H4 (cell line): Measurements from ENCODE around the gene AGAP3. TPM values are rescaled to one million over a fixed set of nuclear protein-coding genes. Genes with fewer than 3 reads are reported as not detected.

ENCODE experiments used
- DNase-seq: peaks from one replicate; pipeline ENCODE4 v3.0.0-alpha.2; 2015; ENCODE audit warnings: low spot score
- total RNA-seq: library from RNA; depleted of rRNA; stranded (reverse); fragments of >200 nt; shearing (Covaris generic); gene quantifications from 2 replicates; pipeline ENCODE4 v1.2.3, GENCODE V29; 2014

The AGAP3 gene
- total RNA-seq, 1 experiment from 2014 or later = 26.1 TPM

- no peak for DNase-seq
These were observed 38.2 kb downstream of the AGAP3 start for GRCh38 chr7:151124481-151124880.

GRCh38 chr7:151124899-151125399, 38.7 kb downstream of the AGAP3 start:
- no peak for DNase-seq

GRCh38 chr7:151125470-151125845, 39.2 kb downstream of the AGAP3 start:
- no peak for DNase-seq

GRCh38 chr7:151125846-151126481, 39.7 kb downstream of the AGAP3 start:
- DNase-seq = no peak

- no peak for DNase-seq
These were observed 40.3 kb downstream of the AGAP3 start for GRCh38 chr7:151126491-151127137.

GRCh38 chr7:151128144-151128543, 41.9 kb downstream of the AGAP3 start:
- no peak for DNase-seq

GRCh38 chr7:151128716-151129115, 42.4 kb downstream of the AGAP3 start:
- no peak for DNase-seq

GRCh38 chr7:151129117-151129959, 43.1 kb downstream of the AGAP3 start:
- no peak for DNase-seq

GRCh38 chr7:151129960-151130591, 43.8 kb downstream of the AGAP3 start:
- DNase-seq = no peak

GRCh38 chr7:151130741-151131157, 44.5 kb downstream of the AGAP3 start:
- DNase-seq = no peak

- DNase-seq = no peak
These were observed 44.9 kb downstream of the AGAP3 start for GRCh38 chr7:151131224-151131591.

- no peak for DNase-seq
These were observed 45.5 kb downstream of the AGAP3 start for GRCh38 chr7:151131592-151132293.

GRCh38 chr7:151132461-151133205, 46.4 kb downstream of the AGAP3 start:
- no peak for DNase-seq

GRCh38 chr7:151133266-151133985, 47.2 kb downstream of the AGAP3 start:
- no peak for DNase-seq

GRCh38 chr7:151133986-151134742, 47.9 kb downstream of the AGAP3 start:
- no peak for DNase-seq

- no peak for DNase-seq
These were observed 48.7 kb downstream of the AGAP3 start for GRCh38 chr7:151134743-151135524.

GRCh38 chr7:151135525-151135845, 49.2 kb downstream of the AGAP3 start:
- no peak for DNase-seq
